HT-29 (cell line): ENCODE data around the gene ITPR2. TPM values are rescaled to one million over a fixed set of nuclear protein-coding genes. Genes with fewer than 3 reads are reported as not detected.
"Not testable (repeated sequence)": the region's sequence is repeated elsewhere in the genome, so short reads cannot be mapped to it uniquely, and the experiment has no call there.

ENCODE experiments used
- DNase-seq: peaks from one replicate; pipeline ENCODE4 v3.0.0-alpha.2; 2015; ENCODE audit warnings: low spot score
- total RNA-seq: library from RNA; depleted of rRNA; stranded (reverse); fragments of >200 nt; shearing (Covaris generic); gene quantifications from 2 replicates; pipeline ENCODE4 v1.2.3, GENCODE V29; 2014

Gene ITPR2
- total RNA-seq, 1 experiment from 2014 or later, result 10.8 TPM

DNA sequence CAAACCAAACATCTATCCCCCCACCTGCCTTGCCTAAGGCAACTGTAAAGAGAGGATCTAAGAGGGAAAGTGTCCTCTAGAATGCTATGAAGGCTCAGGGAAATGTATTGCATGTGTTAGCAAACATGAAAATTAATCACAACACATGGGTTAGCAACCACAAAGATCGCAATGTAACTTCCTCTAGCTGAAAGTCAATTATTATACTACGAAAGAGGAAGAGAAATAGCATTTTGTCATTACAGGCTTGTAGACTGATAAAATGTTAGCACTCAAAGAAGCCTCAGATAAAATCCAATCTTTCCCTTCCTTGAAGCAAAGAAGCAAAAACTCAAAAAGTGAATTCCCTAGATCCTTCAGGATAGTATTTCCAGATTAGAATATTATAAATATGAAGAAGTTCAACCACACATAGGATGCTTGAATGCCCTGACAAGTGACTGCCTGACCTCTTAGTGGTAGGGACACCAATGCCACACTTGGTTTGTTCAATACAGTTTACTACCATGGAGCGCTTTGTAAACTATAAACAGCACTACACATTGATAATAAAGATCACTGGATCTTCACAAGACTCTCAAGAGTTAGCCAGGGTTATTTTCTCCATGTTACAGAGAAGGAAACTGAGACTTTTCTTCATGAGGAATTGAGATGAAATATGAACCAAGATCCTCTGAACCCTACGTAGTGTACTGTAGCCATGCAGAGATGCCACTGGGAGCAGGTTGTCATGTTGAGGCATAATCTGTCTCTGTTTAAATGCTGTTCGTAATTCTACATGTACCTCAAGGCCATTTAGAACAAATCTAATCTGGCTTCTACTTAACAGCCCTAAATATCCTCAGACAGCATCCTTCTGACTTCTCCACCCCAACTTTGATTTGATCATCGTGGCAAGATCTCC lies 100.7 kb downstream of the ITPR2 start:
- DNase-seq, result no peak

DNA sequence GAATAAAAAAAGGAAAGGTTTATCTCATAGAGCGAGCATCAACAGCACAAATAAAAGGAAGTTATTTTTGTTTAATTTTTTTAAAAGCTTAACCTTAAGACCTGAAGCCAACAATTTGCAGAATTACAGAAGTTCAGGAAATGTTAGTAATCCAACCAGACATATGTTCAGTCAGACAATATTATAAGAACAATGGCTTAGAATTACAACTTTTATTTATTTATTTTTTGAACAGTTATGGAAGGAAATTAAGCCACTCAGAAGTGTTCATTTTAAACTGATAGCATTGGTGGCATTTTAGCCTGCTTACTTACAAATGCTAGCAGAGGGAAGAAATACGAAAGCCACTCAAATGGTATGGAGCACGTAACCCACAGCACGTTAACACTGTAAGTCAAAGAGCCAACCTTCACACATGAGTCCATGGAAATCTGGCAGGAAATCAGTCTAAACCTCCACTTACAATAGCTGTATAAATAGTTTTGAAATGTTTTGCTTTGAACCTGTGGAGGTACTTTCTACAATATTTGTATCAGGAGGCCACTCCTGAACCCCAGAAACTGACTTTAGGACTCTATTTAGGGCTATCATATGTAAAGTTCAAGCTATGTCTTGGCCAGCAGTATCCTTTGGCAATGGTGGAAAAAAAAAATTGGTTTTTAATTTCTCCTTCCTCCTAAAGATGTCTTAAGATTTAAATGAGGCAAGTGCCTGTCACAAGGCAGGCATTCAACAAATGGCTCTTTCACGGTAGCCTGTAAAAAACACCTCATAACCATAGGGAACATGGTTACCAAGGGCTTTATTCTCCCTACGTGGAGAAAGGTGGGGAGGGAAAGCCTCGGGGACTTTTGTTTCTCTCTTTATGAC lies 102.3 kb downstream of the ITPR2 start:
- DNase-seq, result no peak

DNA sequence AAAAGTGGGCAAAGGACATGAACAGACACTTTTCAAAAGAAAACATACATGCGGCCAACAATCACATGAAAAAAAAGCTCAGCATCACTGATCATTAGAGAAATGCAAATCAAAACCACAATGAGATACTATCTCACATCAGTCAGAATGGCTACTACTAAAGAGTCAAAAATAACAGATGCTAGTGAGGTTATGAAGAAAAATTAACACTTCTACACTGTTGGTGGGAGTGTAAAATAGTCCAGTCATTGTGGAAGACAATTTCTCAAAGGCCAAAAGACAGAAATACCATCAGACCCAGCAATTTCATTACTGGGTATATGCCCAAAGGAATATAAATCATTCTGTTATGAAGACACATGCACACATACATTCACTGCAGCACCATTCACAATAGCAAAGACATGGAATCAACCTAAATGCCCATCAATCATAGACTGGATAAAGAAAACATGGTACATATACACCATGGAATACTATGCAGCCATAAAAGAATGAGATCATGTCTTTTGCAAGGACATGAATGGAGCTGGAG lies 103.8 kb downstream of the ITPR2 start:
- not testable (repeated sequence) for DNase-seq

DNA sequence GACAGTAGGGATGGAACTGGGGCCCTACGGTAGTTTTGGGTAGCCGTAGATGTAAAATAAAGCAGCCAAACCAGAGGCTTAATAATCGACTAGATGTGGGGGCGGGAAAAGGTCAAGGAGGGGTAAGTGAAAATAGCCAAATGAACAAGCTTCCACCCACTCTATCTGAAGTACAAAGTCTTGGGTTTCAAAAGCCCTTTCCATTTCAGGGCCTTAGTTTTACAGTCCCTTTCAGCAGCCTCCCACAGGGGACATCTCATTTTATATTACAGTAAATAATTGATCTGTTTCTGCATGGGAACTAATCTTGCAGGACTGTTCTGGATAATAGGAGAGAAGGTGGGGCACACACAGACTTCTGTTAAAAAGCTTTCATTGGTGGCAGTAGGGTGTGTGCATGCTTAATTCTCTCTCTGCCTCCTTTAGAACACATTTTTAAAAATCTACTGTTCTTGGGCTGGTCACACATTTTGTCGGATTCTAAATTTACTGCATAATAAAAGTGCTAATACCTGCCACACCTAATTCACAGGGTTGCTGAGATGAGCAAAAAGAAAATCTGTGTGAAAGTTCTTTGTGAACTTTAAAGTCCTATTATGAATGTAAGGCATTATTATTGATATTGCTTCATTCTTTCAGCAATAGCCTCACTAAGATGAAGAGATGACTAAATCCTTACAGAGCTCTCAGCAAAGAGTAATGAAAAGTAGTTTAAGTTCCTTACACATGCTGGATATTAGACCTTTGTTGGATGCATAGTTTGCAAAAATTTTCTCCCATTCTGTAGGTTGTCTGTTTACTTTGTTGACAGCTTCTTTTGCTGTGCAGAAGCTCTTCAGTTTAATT lies 104.6 kb downstream of the ITPR2 start:
- no peak for DNase-seq

DNA sequence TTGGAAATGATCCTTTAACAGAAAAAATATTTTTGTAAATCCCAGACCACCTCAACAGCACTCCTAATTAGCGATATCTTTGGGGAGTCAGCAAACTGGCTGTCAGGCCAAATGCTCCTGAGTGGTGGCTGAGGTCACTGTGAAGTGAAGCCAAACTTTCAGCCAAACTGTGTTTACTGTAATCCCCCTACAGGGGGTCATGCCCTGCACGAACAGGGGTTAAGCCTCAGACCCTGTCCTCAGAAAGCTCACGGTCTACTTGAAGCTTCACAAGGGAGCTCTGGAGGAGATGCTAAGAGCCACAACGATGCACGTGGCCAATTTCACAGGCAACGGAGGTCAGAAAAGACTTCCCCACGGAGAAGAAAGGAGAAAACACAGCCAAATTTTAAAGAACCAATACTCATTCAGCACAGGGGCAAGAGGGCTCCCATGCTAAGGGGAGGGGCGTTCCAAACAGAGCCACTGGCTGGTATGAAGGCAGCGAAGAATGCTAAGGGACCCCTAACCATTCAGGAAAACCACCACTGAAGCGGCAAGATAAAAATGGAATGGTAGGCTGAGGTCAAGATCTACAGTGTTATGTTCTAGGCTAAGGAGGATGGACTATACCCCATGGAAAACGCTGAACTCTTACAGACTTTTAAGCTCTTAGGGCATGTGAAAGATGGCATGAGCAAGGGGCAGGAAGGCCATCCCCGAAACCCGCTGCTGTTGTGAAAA lies 105.4 kb downstream of the ITPR2 start:
- DNase-seq, result no peak

DNA sequence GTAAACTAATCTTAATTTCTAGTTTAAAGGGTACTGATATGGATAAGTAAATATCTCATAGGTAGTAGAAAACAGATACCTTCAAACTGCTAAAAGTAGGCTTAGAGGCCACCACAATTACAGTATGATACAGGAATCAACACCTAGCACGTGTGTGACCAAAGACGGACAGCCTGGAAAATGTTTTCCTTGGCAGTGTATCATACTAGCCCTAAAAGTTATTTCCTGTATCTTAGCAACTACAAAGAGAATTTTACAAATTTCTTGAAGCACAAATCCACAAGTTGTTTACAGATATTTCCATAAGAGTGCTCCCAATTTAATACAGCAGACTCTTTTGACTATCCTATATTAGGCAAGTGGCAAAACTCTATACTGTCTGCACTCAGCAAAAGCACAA lies 106.0 kb downstream of the ITPR2 start:
- DNase-seq, result no peak

DNA sequence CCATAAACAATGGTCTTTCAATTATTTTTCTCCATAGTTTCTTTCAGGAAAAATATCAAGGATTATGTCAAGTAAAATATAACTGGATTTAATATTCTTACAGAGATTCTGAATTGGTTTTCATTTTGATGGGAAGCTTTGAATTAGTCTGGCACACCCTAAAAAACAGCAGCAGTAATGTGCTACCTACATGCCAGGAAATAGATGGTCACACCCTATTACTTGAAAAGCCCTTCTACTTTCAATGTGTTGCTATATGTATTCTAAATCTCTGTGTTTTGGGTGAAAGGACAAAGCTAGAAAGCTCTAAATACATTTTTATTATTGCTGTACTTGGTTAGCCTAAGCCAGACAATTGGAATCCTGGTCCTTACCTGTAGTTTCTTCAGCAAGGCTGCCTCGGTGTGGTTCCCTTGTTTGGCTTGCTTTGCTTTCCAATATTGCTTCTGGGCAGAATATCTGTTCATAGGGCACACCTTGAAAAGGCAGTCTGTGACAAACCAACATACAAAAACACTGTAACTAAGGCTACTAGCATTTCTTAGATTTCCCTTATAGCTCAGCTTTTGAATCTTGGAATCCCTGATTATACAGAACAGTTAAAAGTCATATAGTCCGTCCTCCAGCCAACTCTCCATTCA lies 107.6 kb downstream of the ITPR2 start:
- DNase-seq, result no peak

DNA sequence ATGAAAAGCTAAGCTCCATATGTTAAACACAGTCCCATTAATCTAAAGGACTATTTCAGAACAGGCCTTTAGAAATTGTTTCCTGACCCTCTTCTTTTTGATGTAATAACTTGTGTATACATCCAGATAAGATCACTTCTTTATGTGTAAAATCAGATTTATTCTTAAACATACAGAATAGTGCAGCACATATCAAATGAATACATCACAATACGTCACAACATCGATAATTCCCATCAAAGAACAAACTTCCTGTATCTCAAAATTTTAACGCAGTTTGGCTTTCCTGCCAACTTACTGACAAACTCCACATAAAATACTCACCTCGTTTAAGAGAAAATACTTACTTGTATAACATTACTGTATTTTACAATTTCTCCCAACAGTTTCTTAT lies 108.7 kb downstream of the ITPR2 start:
- DNase-seq, result no peak

DNA sequence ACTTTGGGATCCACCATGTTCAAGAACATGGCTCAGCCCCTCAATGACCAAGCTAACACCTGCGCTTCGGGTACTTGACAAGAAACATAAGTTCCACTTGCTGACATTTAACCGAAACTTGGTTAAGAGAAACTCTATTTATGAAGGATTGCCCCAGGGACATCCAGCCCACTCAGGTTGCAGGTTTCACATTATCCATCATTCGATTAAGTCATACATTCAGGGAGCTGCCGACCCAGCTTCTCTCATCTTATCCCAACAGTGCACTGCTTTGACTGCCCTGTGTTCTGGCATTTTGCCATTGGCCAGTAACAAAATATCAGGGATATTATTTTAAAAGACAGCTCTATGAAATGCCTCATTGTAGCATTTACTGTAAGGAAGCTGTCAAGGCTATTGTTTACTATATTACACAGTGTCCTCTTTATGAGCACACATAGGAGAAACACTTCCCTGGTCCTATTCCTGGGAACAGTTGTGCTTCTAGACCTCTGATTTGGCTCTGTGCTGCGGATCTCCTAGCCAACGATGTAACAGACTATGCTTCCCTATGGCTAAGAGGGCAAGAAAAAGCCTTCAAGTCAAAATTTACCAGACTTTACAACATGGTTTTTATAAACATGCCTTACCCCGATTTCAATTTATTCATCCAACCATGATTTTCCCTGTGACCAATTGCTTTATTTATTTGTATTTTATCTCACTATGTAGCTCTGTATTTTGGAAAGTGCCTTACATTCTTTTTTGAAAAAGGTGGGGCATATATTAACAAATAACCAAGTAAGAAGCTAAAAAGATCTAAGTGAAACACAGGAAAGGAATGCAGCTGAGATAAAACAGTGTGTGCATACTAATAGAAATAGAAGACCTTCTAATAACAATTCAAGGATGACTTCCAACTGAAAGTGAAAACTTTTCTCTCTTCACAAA lies 109.3 kb downstream of the ITPR2 start:
- DNase-seq, result no peak

DNA sequence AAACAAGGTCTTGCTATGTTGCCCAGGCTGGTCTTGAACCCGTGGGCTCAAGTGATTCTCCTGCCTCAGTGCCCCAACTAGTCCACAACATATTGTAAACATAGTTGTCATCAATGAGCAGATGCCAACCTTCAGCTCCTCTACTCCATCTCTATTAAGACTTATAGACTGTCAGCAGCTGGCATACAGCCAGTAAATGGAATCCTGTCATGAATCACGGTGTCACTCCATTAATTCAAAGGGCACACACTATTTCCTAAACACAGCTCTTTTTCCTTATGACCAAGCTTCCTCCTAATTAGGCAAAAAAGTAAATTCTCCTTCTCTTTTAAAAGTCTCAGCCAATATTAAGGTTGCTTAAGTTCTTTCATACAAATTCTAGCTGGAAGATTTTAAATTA lies 111.2 kb downstream of the ITPR2 start:
- DNase-seq, result peak; percentile 78

DNA sequence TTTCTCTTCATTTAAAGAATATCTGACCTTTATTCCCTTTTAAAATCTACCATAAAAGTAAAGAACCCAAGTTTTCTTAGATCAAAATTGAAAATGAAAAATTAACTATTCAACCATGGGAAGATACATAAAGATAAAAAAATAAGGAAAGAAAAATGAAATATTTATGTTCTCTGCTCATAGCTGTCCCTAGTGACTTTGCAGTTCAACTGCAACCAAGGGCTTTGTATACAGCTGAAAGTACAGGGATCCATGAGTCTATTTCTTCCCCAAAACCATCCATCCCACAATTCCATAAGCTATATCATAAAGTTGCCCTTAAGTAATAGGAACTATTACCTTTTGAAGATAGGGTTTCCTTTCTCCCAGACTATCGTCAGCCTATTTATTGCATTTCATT lies 113.1 kb downstream of the ITPR2 start:
- DNase-seq, result no peak

DNA sequence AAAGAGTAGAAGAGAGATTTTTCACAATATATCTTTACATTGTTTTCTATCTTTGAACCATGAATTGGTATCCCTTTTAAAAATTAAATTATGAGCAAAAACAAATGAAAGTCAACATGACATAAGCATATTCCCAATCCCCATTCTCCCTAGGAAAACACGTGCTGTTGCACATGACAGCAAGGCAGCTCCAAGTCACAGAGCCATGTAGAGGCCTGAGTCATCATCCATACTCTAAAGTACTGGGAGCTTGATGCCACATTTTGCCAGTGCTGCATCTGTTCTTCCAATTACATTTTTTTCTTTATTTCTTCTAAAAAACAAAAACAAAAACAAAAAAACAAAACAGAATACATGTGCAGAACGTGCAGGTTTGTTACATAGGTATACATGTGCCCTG lies 115.2 kb downstream of the ITPR2 start:
- no peak for DNase-seq

DNA sequence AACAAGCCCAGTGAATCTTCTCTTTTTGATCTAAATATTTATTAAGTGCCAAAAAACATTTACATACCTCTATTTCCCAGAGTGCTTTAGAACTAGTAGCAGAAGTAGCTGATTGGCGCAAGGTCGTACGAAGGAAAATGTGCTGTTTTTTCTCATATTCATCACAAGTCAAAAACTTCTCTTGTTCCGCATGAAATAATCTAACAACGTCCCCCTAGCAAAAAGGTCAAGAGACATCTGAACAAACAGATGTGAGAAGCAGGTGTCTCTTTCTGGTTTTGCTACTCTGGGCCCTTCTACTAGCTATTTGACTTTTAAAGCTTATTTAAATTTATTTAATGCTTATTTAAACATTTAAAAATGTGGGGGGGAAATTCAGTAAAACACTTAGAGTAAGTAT lies 117.8 kb downstream of the ITPR2 start:
- no peak for DNase-seq

DNA sequence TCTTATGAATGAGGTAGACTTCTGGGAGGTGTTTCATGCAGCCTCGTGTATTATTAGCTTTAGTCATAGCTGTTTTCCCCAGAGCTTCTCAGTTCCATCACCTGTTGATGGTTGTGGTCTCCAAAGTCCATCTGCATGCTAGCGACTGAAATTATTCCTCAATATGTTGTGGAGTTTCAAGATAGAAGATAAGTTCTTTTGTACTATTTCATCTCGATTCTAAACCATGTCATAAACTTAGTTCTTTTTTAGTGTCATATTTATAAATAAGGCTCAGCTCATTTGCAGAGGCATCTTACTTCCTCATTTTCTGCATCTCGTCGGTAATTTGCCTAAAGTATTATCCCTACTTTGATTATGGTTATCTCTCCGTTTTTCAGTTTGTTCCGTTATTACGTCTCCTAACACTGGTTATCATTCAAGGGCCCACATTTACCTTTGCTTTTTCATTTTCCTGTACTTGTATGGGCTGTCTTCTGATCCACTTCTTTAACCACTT lies 119.1 kb downstream of the ITPR2 start:
- DNase-seq, result no peak

DNA sequence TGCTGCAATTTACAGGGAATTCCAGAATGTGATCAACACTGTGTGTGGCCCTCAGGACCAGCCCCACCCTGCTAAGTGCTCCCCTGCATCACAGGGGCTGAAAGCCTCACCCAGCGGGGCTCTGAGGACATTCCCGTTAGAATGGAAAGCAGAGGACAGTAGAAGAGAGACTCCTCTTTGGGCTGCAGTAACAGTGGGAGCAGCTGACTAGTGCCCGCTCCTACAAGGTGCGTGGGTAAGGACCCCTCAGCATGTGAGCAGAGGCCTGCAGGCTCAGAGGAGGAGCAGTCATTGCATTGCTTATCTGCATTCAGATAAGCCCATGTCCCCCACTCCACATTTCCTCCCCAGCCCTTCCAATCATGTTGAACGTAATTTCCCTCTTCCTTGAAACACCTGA lies 120.1 kb downstream of the ITPR2 start:
- no peak for DNase-seq

DNA sequence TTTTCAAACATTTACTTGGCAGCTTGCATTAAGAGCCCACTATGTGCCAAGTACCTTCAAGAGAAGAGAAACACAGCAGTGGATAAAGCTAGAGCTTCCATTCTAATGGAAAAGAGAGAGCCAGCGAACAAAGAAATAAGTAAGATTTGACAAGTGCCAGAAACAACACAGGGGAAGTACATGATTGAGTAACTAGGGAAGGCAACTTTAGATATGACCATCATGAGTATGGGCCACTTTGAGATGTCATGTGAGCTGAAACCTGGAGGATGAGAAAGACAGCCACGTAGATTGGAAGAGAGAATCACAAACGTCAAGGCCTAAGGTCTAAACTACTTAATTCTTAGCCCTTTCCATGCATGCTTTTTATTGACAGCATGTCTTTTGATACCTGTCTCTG lies 121.4 kb downstream of the ITPR2 start:
- no peak for DNase-seq

DNA sequence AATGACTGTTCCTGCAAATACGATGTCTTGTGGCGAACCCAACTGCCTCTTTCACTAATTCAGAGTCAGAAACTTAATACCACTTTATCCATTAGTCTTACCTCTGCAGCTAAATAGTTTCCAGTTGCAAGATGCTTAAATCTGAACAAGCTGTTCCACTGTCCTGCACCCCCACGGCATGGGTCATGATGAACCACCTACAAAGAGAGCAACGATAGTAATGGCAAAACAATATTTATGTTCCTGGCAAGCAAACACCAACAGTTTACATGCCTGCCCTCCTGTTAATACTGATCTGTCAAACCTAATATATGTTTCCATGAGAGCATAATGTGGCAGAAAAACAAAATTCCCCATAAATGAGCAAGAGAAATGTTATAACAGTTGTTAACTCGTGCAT lies 121.9 kb downstream of the ITPR2 start:
- no peak for DNase-seq

DNA sequence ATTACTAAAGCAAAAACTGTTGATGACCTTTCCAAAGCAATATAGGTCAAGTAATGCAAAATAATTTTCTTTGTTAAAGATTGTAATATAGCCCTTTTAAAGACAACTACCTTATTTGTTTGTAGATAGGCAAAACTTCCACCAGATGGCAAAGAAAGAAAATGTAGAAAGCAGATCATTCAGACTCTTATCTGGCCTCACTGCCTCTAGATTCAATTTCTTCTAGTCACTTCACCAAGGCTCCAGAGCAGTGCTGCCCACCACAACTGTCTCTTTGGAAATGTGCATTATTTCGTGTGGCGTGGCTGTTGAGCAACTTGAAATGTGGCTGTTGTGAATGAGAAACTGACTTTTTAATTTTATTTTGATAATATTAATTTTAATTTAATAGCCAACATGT lies 127.1 kb downstream of the ITPR2 start:
- no peak for DNase-seq
